Breast epithelium (tissue), 3 donors: ENCODE data around the gene TASOR2.

Experiments
- CTCF ChIP-seq, 3 donors: fragments of 450-650 bp; IDR thresholded peaks; one replicate each; pipeline ENCODE4 v1.5.1; 2016 to 2017; ENCODE audit warnings: antibody characterized with exemption in 3 of 3, mild to moderate bottlenecking in 3 of 3, moderate library complexity in 3 of 3
- POLR2A ChIP-seq: fragments of 450-650 bp; IDR thresholded peaks from one replicate; pipeline ENCODE4 v1.6.1; 2016; ENCODE audit warnings: antibody characterized with exemption, mild to moderate bottlenecking, moderate library complexity

GRCh38 chr10:5720182-5720581 lies 35.5 kb downstream of the TASOR2 start:
- TF ChIP-seq CTCF (IDR thresholded peaks at IDR 0.05), result no peak
- TF ChIP-seq POLR2A, result no peak
